ENCODE data around the gene COX7B.

Gene COX7B

GRCh38 chrX:77945910-77946545 lies 46.8 kb downstream of the COX7B start:
- no peak for DNase-seq

- DNase-seq: no peak
Observed at GRCh38 chrX:77946571-77946970, 47.3 kb downstream of the COX7B start.

GRCh38 chrX:77949840-77950239 lies 50.6 kb downstream of the COX7B start:
- no peak for DNase-seq

- no peak for DNase-seq
Observed at GRCh38 chrX:77952173-77952572, 52.9 kb downstream of the COX7B start.

- no peak for DNase-seq
Observed at GRCh38 chrX:77953302-77953701, 54.0 kb downstream of the COX7B start.

- no peak for DNase-seq
Observed at GRCh38 chrX:77953708-77954107, 54.4 kb downstream of the COX7B start.

All from CD4-positive, alpha-beta T cell treated with Interferon alpha-2 for 1 hour (primary cell).